ENCODE results near the gene CDAN1.

Gene CDAN1

GRCh38 chr15:42707873-42708544 lies 28.9 kb downstream of the CDAN1 start:
- Histone ChIP-seq H3K9me2 (replicated peaks; ENCODE audit: insufficient read depth, low read length) (no peaks in the 10 kb centered on the region), H3K4me2 (ENCODE audit: low read depth, low read length, poor library complexity, severe bottlenecking) (no peak overlapping the region), H2AFZ (ENCODE audit: low read depth, low read length, severe bottlenecking) (no peak overlapping the region), H3K79me2 (ENCODE audit: insufficient read depth, low read length) (no peaks in the 10 kb centered on the region), H3K27ac (ENCODE audit: low read depth, low read length) (no peak overlapping the region), H4K20me1 (ENCODE audit: low read depth, low read length) (no peaks in the 10 kb centered on the region), H3K9me3 (ENCODE audit: insufficient read depth, low read length) (no peaks in the 10 kb centered on the region), H3K9ac (ENCODE audit: low read length) (no peak overlapping the region), H3K27me3 (ENCODE audit: low read length) (no peaks in the 10 kb centered on the region), H3K4me3 (ENCODE audit: insufficient read depth, low read length, poor library complexity, severe bottlenecking) (no peak overlapping the region), H3K36me3 (ENCODE audit: low read length) (no peaks in the 10 kb centered on the region; the same call in 1 of the 2 replicates), H3F3A (ENCODE audit: insufficient read depth) (no peaks in the 10 kb centered on the region)
- TF ChIP-seq EZH2phosphoT487 (conservative IDR thresholded peaks at IDR 0.05; ENCODE audit: low read length) (no peak), CTCF (IDR thresholded peaks at IDR 0.05; ENCODE audit: insufficient read depth, low read length, poor library complexity, severe bottlenecking) (no peak)

GRCh38 chr15:42707068-42707467 lies 29.9 kb downstream of the CDAN1 start:
- H3K27ac ChIP-seq (ENCODE audit: low read depth, low read length) = no peak overlapping the region

GRCh38 chr15:42705336-42705735 lies 31.6 kb downstream of the CDAN1 start:
- H3K9me3 ChIP-seq (ENCODE audit: insufficient read depth, low read length) = no peaks in the 10 kb centered on the region
- H4K20me1 ChIP-seq (ENCODE audit: low read depth, low read length) = no peaks in the 10 kb centered on the region
- H3K36me3 ChIP-seq (ENCODE audit: low read length) = no peaks in the 10 kb centered on the region; the same call in 1 of the 2 replicates
- TF ChIP-seq EZH2phosphoT487 (conservative IDR thresholded peaks at IDR 0.05; ENCODE audit: low read length) (no peak), CTCF (IDR thresholded peaks at IDR 0.05; ENCODE audit: insufficient read depth, low read length, poor library complexity, severe bottlenecking) (no peak)
- no peak overlapping the region for H3K4me3 ChIP-seq (ENCODE audit: insufficient read depth, low read length, poor library complexity, severe bottlenecking)
- no peaks in the 10 kb centered on the region for H3K27me3 ChIP-seq (ENCODE audit: low read length)
- H3K79me2 ChIP-seq (ENCODE audit: insufficient read depth, low read length) = no peaks in the 10 kb centered on the region
- H2AFZ ChIP-seq (ENCODE audit: low read depth, low read length, severe bottlenecking) = no peak overlapping the region
- no peak overlapping the region for H3K4me2 ChIP-seq (ENCODE audit: low read depth, low read length, poor library complexity, severe bottlenecking)
- no peaks in the 10 kb centered on the region for H3F3A ChIP-seq (ENCODE audit: insufficient read depth)
- no peak overlapping the region for H3K27ac ChIP-seq (ENCODE audit: low read depth, low read length)
- no peak overlapping the region for H3K9ac ChIP-seq (ENCODE audit: low read length)
- no peaks in the 10 kb centered on the region for H3K9me2 ChIP-seq (replicated peaks; ENCODE audit: insufficient read depth, low read length)

More at GRCh38 chr15:42707068-42707467, 29.9 kb downstream of the CDAN1 start:
- H3K9me3 ChIP-seq (ENCODE audit: insufficient read depth, low read length) = no peaks in the 10 kb centered on the region
- no peaks in the 10 kb centered on the region for H4K20me1 ChIP-seq (ENCODE audit: low read depth, low read length)
- no peaks in the 10 kb centered on the region for H3K9me2 ChIP-seq (replicated peaks; ENCODE audit: insufficient read depth, low read length)
- no peaks in the 10 kb centered on the region; the same call in 1 of the 2 replicates for H3K36me3 ChIP-seq (ENCODE audit: low read length)
- H3K4me3 ChIP-seq (ENCODE audit: insufficient read depth, low read length, poor library complexity, severe bottlenecking) = no peak overlapping the region
- H3K27me3 ChIP-seq (ENCODE audit: low read length) = no peaks in the 10 kb centered on the region
- no peak overlapping the region for H3K9ac ChIP-seq (ENCODE audit: low read length)
- TF ChIP-seq EZH2phosphoT487 (conservative IDR thresholded peaks at IDR 0.05; ENCODE audit: low read length) = no peak
- no peak for TF ChIP-seq CTCF (IDR thresholded peaks at IDR 0.05; ENCODE audit: insufficient read depth, low read length, poor library complexity, severe bottlenecking)
- no peak overlapping the region for H2AFZ ChIP-seq (ENCODE audit: low read depth, low read length, severe bottlenecking)
- H3F3A ChIP-seq (ENCODE audit: insufficient read depth) = no peaks in the 10 kb centered on the region
- H3K4me2 ChIP-seq (ENCODE audit: low read depth, low read length, poor library complexity, severe bottlenecking) = no peak overlapping the region
- H3K79me2 ChIP-seq (ENCODE audit: insufficient read depth, low read length) = no peaks in the 10 kb centered on the region
